GM18861 (cell line): ENCODE results near the gene METTL26.
"Not testable (repeated sequence)": the region's sequence is repeated elsewhere in the genome, so short reads cannot be mapped to it uniquely, and the experiment has no call there.

ENCODE experiments used
- ATAC-seq: cut with Tn5 transposase; IDR thresholded peaks from one replicate; pipeline ENCODE4 v1.9.1; 2021; ENCODE audit not compliant: unreplicated experiment

The METTL26 gene

DNA sequence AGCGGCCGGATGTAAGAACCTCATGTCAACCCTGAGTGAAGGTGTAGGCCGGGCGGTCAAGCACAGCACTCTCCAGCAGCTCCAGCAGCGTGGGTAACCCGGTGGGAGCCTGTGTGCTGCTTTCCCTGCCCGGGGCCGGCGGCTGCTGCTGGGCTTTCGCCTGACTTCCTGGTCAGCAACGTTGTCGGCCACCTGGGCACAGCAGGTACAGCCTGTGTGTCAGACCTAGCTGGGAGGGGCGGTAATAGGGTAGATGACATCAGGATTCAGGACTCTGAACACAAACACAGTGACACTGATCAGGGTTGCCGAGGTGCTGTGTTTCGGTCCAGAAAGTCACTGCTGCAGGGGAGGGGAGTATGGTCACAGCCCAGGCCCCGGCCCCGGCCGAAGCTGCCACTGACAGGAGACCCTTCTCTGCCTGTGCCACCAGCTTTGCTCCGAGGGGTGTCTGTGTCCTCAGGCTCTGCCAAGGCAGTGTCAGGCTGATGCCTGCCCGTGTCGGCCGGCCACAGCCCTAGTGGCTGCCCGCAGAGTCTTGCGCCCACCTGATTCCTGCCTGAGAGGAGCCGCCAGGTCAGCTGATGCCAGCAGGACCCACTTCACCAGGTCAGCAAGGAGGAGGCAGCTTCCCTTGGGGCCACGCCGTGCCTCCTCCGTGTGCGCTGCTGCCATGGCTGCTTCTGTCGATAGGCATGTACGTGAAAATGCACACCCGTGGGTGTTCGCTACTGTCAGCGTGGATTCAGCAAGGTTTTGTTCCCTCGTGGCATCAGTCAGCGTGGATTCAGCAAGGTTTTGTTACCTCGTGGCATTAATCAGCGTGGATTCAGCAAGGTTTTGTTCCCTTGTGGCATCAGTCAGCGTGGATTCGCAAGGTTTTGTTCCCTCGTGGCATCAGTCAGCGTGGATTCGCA lies 37.0 kb downstream of the METTL26 start:
- ATAC-seq: no peak

GRCh38 chr16:597655-598054 lies 38.5 kb downstream of the METTL26 start:
- not testable (repeated sequence) for ATAC-seq

GRCh38 chr16:596736-597060 lies 39.4 kb downstream of the METTL26 start:
- ATAC-seq: no peak

DNA sequence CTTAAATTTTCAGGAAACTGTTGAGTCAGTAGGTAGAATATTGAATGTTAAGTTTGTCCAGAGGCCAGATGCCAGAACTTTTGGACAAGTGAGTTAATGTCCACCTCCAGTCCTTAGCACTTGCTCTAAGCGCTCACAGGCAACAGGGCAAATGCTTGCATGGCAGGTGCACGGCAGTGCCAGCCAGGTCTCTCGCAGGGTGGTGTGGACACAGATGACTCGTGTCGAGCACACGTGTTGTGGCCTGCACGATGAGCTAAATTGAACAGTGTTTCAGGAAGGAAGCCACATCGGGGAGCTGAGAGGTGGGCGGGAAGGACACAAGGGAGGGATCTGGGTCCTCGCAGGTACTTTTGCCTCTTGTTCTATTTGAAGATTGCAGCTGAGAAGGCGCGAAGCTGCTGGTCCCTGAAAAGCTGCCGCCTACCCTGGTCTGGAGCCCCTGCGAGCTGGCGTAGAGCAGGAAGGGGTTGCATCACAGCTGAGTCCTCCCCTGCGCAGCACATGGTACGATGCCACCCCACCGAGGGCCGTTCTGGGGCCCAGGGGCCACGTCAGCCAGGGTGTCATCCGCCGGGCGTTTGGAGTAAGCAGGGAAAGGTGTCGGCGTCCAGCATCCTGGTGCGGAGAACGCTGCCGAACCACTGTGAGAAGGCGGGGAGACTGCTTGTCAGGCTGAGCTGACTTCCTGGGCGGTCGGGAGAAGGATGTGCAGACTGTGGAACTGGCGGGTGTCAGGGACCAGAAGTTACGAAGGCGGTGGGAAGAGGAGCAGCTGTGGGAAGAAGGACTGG lies 40.0 kb downstream of the METTL26 start:
- no peak for ATAC-seq

GRCh38 chr16:595094-595528 lies 41.0 kb downstream of the METTL26 start:
- no peak for ATAC-seq

- ATAC-seq: no peak
Observed at GRCh38 chr16:593807-594206, 42.3 kb downstream of the METTL26 start.

GRCh38 chr16:593406-593805 lies 42.7 kb downstream of the METTL26 start:
- no peak for ATAC-seq

GRCh38 chr16:592518-593306 lies 43.4 kb downstream of the METTL26 start:
- ATAC-seq: no peak

DNA sequence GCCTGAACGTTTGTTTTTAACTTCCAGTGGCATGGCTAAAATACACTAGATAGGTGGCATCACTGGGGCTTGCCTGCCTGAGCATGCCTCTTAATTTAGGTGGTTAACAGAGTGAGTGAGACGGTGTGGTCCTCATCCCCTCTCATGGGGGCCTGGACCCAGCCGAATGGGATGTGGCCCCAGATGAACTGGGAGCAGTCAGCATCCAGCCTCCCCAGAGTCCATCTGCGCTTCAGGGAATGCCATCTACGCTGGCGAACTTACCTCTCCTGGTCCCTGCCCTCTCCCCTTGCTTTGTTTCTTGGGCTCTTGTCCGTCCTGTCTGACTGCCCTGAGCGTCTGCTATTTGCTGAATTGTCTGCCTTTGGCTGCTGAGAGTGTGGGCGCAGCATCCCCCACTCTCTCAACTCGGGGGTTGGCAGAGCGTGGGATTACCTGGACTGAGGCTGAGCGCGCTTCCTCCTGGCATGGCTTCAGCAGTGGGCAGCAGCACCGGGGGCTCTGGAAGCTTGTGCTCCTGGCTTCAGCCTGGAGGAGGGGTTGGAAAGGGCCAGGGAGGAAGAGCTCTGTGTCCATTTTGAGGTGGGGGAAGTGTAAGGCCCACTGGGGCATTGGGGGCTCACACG lies 44.1 kb downstream of the METTL26 start:
- ATAC-seq: no peak

DNA sequence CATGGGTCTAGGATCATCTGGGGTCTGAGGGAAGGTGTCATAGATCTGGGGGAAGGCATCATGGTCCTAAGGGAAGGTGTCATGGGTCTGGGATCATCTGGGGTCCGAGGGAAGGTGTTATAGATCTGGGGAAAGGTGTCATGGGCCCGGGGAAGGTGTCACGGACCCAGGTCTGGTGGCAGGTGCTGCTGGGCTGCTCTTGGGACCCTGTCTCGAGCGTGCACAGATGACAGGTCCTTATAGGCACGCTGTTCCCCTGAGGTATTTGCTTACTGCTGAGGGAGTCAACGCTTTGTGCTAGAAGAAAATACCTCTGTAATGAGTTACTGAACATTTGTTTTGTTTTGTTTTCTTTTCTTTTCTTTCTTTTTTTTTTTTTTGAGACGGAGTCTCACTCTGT lies 44.9 kb downstream of the METTL26 start:
- no peak for ATAC-seq

DNA sequence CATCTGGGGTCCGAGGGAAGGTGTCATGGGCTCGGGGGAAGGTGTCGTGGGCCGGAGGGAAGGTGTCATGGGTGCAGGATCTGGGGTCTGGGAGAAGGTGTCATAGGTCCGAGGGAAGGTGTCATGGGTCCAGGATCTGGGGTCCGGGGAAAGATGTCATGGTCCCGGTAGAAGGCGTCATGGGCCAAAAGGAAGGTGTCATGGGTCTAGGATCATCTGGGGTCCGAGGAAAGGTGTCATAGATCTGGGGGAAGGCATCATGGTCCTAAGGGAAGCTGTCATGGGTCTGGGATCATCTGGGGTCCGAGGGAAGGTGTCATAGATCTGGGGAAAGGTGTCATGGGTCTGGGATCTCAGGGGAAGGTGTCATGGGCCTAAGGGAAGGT lies 45.3 kb downstream of the METTL26 start:
- ATAC-seq: no peak

- ATAC-seq: no peak
Observed at GRCh38 chr16:590188-590814, 45.8 kb downstream of the METTL26 start.

DNA sequence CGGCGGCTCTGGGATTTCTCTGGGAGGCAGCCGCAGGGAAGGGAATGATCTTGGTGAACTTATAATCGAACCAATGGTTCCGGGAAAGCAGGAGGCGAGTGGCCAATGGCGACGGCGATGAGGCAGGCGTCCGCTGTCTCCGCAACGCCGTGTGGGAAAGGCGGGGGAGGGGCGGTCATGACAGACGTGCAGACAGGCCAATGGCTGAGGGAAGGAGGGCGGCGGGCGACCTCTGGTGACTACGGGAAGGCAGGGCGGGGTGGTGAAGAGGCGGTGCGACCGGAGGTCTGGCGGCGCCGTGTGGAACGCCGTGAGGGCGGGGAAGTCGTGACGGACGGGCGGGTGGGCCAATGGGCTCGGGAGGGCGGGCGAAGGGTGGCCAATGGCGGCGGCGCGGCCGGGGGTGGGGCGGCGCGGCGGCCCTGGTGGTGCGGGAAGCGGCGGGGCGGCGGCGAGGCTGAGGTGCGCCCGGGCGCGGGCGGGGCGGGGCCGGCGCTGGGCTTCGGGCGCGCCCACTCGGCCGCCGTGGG lies 46.4 kb downstream of the METTL26 start, which contains the start of gene RAB40C:
Gene RAB40C (plus strand): TSS at position 409 of the 530 bp plus-strand sequence. CDS start 226 bp downstream, outside the sequence.
- ATAC-seq: peak; percentile 49

GRCh38 chr16:588889-589657 lies 47.0 kb downstream of the METTL26 start:
- peak; percentile 59 for ATAC-seq

- no peak for ATAC-seq
Observed at GRCh38 chr16:588639-588888, 47.5 kb downstream of the METTL26 start.

DNA sequence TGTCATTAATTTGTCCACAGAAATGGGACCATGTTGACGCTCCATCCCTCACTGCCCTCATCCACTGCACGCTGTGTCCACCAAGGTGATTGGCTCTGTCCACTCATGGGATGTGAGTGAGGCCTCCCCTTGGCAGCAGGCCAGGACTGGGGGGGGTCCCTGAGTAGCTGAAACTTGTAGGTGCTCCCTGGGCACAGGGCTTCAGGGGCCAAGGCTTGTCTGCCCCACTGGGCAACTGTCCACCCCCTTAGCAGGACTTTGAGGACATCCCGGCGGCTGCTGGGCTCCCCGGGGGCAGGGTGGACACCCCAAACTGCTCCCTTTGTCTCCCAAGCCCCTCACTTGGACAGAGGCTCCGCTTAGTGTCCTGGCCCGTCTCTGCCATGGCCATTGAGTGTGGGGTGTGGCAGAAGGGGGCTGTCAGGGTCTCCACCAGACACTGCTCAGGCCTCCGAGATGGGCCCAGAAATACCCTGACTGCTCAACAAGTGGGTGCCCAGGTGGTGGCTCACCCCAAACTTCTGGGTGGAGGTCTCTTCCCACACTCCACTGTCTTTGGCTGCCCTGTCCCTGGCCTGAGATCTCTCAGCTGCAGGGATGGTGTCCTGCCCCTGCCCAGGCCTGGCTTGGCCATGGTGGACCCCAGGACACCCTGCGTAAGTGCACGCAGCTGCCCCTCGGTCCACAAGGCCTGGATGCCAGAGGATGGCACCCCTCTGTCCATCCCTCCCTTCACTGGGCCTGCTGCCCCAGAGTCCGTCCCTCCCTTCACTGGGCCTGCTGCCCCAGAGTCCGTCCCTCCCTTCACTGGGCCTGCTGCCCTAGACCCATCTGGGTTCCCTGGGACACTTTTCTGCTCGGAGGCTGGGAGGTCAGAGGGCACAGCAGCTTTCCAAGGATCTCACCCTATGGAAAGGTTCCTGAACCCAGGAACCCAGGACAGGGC lies 49.2 kb downstream of the METTL26 start:
- no peak for ATAC-seq

DNA sequence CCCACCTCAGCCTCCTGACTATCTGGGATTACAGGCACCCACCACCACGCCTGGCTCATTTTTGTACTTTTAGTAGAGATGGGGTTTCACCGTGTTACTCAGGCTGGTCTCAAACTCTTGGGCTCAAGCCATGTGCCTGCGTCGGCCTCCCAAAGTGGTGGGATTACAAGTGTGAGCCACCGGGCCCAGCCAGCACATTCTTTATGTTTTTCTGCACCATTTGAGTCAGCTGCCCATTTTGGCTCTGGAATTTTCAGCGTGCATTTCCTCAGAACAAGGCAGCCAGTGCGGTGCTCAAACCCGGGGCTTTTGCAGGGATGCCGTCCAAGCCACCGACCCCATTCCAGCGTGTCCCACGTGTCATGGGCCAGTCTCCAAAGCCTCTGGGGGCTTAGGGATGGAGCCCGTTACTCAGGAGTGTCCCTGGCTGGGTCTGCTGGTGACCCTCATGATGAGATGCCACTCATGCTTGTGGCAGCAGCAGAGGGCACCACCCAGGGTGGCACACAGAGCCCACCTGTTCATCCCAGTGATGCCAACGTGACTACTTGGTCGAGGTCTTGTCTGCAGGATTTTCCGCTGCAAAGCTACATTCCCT lies 50.0 kb downstream of the METTL26 start:
- no peak for ATAC-seq

- no peak for ATAC-seq
Observed at GRCh38 chr16:585351-585750, 50.8 kb downstream of the METTL26 start.
